Memory B cell (primary cell): ENCODE data around the gene LARP1B.
"Not testable (repeated sequence)": the region's sequence is repeated elsewhere in the genome, so short reads cannot be mapped to it uniquely, and the experiment has no call there.

Source experiments
- ATAC-seq: fragments of 150-1000 bp; cut with Tn5 transposase; 2 replicates; pipeline ENCODE4 v1.10.0; 2021; ENCODE audit warnings: low read depth, mild to moderate bottlenecking, moderate library complexity
- DNase-seq, 2 donors: peaks; one replicate each; pipeline ENCODE4 v3.0.0; 2022; ENCODE audit warnings: low spot score in 2 of 2
- H3K27ac Mint-ChIP-seq: one replicate; pipeline ENCODE4 v1.8.0; 2022; ENCODE audit warnings: mild to moderate bottlenecking, moderate library complexity, mixed read lengths
- H3K27me3 Mint-ChIP-seq: one replicate; pipeline ENCODE4 v1.8.0; 2022; ENCODE audit warnings: mixed read lengths
- H3K36me3 Mint-ChIP-seq: one replicate; pipeline ENCODE4 v1.8.0; 2022; ENCODE audit warnings: mild to moderate bottlenecking, mixed read lengths
- H3K4me1 Mint-ChIP-seq: one replicate; pipeline ENCODE4 v1.8.0; 2022; ENCODE audit warnings: mixed read lengths
- H3K4me3 Mint-ChIP-seq: one replicate; pipeline ENCODE4 v1.8.0; 2022; ENCODE audit warnings: mild to moderate bottlenecking, moderate library complexity, mixed read lengths
- H3K9me3 Mint-ChIP-seq: one replicate; pipeline ENCODE4 v1.8.0; 2022; ENCODE audit warnings: mixed read lengths

The LARP1B gene

DNA sequence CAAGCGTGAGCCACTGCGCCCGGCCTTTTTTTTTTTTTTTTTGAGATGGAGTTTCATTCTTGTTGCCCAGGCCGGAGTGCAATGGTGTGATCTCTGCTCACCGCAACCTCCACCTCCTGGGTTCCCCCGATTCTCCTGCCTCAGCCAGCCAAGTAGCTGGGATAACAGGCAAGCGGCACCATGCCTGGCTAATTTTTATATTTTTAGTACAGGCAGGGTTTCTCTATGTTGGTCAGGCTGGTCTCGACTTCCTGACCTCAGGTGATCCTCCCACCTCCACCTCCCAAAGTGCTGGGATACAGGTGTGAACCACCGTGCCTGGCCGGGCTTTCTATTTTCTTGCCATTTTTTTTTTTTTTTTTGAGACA is 5.3 kb downstream of the LARP1B start:
- not testable (repeated sequence) for H3K4me3 Mint-ChIP-seq, ATAC-seq, H3K4me1 Mint-ChIP-seq, H3K27me3 Mint-ChIP-seq, H3K27ac Mint-ChIP-seq, H3K9me3 Mint-ChIP-seq, H3K36me3 Mint-ChIP-seq, DNase-seq

DNA sequence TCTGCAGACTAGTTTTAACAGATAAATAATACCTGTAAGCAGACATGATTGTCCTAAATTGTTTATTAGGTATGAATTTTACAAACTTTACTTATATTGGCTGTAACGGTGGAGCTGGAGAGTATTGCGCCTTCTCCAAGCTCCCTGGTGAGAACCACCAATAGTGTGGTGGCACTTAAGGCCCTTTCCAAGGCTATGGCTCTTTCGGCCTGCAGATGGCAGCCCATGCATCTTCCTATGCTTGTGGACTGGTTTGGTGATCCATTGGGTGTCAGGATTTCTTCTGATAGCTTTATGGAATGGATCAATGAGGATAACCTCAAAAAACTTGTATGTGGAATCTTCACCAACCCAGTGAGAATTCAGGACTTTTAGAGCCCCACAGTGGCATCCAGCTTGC is 7.8 kb downstream of the LARP1B start:
- Mint-ChIP-seq H3K4me1 (no peaks in the 10 kb centered on the region), H3K27ac (no peak overlapping the region), H3K36me3 (no peaks in the 10 kb centered on the region), H3K27me3 (no peaks in the 10 kb centered on the region), H3K9me3 (no peaks in the 10 kb centered on the region), H3K4me3 (no peak overlapping the region)
- ATAC-seq: no peak
- no peak for DNase-seq

DNA sequence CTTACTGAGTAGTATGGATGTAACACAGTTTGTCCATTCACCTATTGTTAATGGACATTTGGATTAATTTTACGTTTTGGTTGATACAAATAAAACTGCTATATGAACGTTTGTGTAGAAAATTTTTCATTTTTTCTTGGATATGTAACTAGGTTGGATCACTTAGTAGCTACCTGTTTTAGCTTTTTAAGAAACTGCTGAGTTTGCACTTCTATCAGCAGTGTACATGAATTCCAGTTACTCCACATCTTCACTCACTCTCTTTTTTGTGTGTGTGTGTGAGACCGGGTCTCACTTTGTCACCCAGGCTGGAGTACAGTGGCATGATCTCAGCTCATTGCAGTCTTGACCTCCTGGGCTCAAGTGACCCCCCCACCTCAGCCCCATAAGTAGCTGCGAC is 15.4 kb downstream of the LARP1B start:
- H3K27me3 Mint-ChIP-seq: no peaks in the 10 kb centered on the region
- H3K27ac Mint-ChIP-seq: no peak overlapping the region
- H3K4me1 Mint-ChIP-seq: no peaks in the 10 kb centered on the region
- H3K4me3 Mint-ChIP-seq: no peak overlapping the region
- ATAC-seq: no peak
- DNase-seq: no peak
- H3K9me3 Mint-ChIP-seq: no peaks in the 10 kb centered on the region
- peaks cover 13% of the 10 kb centered on the region for H3K36me3 Mint-ChIP-seq

DNA sequence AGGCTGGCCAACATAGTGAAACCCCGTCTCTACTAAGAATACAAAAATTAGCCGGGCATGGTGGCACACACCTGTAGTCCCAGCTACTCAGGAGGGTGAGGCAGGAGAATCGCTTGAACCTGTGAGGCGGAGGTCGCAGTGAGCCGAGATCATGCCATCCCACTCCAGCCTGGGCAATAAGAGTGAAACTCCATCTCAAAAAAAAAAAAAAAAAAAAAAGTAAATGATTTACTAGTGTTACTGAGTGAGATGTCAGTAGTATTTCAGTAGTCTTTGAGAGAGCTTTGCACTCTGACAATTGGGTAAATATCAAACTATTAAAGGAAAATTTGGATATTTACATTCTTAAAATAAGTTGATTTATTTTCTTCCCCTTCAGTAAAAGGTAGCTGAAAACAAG is 34.2 kb downstream of the LARP1B start:
- DNase-seq, H3K27me3 Mint-ChIP-seq, H3K4me3 Mint-ChIP-seq, H3K27ac Mint-ChIP-seq, ATAC-seq, H3K4me1 Mint-ChIP-seq, H3K9me3 Mint-ChIP-seq: not testable (repeated sequence)
- H3K36me3 Mint-ChIP-seq: peaks cover 14% of the 10 kb centered on the region

DNA sequence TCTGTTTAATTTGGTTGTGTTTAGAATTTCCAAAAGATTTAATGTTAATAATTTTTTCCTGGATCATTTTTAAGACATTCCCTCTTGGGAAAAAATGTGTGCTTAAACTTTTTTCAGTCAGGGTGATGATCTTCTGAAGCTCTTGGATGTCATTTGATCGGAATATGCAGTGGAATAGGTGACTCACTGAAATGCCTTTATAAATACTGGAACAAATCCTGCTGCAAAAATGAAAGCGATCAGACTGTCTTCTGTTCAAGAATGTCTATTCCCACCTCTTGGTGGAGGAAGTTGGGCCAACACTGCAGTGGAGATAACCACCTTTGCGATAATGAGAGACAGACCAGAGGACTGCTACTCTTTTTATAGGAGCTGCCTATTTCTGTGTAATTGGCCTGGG is 46.7 kb downstream of the LARP1B start:
- Mint-ChIP-seq H3K4me1 (no peaks in the 10 kb centered on the region), H3K27me3 (no peaks in the 10 kb centered on the region), H3K4me3 (no peak overlapping the region), H3K36me3 (peaks cover 7% of the 10 kb centered on the region), H3K27ac (no peak overlapping the region), H3K9me3 (no peaks in the 10 kb centered on the region)
- ATAC-seq (no peak), DNase-seq (no peak)

DNA sequence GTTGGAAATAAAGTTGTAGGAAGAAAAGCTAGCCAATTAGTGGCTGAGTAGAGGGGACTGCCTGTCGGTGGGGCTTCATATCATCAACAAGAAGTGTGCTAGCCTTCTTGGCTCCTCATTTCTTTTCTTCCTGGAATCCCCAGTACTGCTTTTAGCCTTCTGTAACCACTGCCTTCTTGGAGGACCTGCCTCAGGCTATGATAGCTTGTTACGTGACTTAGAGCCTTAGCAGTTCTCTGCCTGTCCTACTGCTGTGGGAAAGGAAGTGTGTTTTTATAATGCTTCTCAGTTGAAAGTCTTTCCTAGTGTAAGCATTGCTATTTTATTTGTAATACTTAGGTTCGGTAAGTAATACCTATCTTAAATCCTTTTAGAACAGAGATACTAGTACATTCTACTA is 61.9 kb downstream of the LARP1B start:
- H3K27ac Mint-ChIP-seq: no peak overlapping the region
- no peaks in the 10 kb centered on the region for H3K9me3 Mint-ChIP-seq
- peaks cover 11% of the 10 kb centered on the region for H3K36me3 Mint-ChIP-seq
- DNase-seq: no peak
- ATAC-seq: no peak
- no peaks in the 10 kb centered on the region for H3K4me1 Mint-ChIP-seq
- H3K27me3 Mint-ChIP-seq: no peaks in the 10 kb centered on the region
- no peak overlapping the region for H3K4me3 Mint-ChIP-seq

DNA sequence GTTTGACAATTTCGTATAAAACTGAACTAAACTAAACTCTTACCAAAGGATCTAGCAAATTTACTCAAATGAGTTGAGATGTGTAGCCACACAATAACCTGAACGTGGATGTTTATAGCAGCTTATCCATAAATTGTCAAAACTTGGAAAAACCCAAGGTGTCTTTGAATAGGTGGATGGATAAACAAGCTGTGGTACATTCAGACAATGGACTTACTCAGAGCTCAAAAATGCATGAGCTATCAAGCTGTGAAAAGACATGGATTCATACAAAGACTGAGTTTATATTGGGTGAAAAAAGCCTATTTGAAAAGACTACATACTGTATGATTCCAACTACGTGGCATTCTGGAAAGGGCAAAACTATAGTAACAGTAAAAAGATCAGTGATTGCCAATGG is 69.5 kb downstream of the LARP1B start:
- H3K27ac Mint-ChIP-seq: no peak overlapping the region
- H3K4me3 Mint-ChIP-seq: no peak overlapping the region
- ATAC-seq: no peak
- peaks cover 7% of the 10 kb centered on the region for H3K36me3 Mint-ChIP-seq
- DNase-seq: no peak
- no peaks in the 10 kb centered on the region for H3K4me1 Mint-ChIP-seq
- peaks cover 5% of the 10 kb centered on the region for H3K9me3 Mint-ChIP-seq
- H3K27me3 Mint-ChIP-seq: no peaks in the 10 kb centered on the region

DNA sequence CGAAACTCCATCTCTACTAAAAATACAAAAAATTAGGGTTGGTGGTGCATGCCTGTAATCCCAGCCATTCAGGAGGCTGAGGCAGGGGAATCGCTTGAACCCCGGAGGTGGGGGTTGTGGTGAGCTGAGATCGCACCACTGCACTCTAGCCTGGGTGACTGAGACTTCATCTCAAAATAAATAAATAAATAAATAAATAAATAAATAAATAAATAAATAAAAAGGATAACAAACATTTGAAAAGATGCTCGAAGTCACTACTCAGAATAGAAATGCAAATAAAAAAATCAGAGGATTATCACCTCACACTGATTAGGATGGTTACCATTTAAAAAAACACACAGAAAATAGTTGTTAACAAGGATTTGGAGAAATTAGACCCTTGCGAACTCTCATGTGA is 73.8 kb downstream of the LARP1B start:
- peaks cover 5% of the 10 kb centered on the region for H3K9me3 Mint-ChIP-seq

DNA sequence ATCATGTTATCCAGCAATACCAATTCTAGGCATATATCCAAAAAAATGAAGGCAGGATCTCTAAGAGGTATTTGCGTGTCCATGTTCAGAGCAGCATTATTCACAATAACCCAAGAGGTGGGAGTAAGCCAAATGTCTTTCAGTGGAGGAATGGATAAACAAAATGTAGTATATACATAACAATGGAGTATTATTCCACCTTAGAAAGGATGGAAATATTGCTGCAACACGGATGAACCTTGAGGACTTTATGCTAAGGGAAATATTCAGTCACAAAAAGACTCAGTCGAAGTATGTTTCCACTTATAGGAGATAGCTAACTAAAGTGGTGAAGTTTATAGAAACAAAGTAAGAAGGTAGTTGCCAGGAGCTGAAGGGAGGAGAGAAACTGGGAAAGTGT is 74.3 kb downstream of the LARP1B start:
- Mint-ChIP-seq H3K4me3 (no peak overlapping the region), H3K27me3 (no peaks in the 10 kb centered on the region), H3K27ac (no peak overlapping the region), H3K4me1 (no peaks in the 10 kb centered on the region), H3K36me3 (peaks cover 6% of the 10 kb centered on the region), H3K9me3 (peaks cover 5% of the 10 kb centered on the region)
- no peak for DNase-seq
- ATAC-seq: no peak

More for the DNA sequence above, 73.8 kb downstream of the LARP1B start:
- H3K4me1 Mint-ChIP-seq: no peaks in the 10 kb centered on the region
- no peak overlapping the region for H3K27ac Mint-ChIP-seq
- no peaks in the 10 kb centered on the region for H3K27me3 Mint-ChIP-seq
- H3K36me3 Mint-ChIP-seq: peaks cover 6% of the 10 kb centered on the region
- ATAC-seq (no peak), DNase-seq (no peak)
- no peak overlapping the region for H3K4me3 Mint-ChIP-seq

DNA sequence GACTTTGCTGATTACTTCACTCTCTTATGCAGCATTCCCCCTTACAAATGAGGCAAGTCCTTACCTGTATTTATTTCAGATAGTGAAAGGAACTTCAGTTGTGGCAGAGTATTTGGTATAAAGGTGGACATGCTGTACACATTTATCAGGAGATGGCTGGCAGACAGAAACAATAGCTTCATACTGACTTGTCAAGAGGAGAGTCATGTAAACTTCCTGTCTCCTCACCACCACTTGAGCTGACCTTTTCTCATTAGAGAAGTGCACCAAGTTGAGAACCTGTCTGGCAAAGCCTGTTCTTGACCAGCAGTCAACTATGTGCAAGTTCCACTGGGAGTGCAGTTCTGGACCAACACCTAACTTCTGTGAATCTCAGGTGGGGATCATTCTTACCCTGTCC is 80.8 kb downstream of the LARP1B start:
- ATAC-seq: no peak
- DNase-seq: no peak
- Mint-ChIP-seq H3K4me1 (no peaks in the 10 kb centered on the region), H3K9me3 (peaks cover 6% of the 10 kb centered on the region), H3K27me3 (no peaks in the 10 kb centered on the region), H3K27ac (no peak overlapping the region), H3K4me3 (no peak overlapping the region), H3K36me3 (peaks cover 14% of the 10 kb centered on the region)

DNA sequence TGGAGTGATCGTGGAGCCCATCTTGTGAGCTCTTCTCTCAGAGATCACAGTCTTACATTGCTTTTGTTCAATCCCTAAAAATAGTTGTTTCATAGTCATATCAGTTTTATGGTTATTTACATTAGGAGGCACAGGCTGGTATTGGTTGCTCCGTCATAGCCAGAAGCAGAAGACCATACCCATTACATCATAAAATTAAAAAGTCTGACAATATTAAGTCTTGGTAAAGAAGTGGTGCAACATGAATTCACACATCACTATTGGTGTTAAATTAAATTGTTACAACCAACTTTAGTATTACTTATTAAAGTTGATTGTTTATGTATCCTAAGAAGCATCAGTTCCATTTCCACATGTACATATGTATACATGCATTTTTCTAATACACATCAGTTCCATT is 84.6 kb downstream of the LARP1B start:
- Mint-ChIP-seq H3K4me3 (no peak overlapping the region), H3K36me3 (peaks cover 14% of the 10 kb centered on the region), H3K27me3 (no peaks in the 10 kb centered on the region), H3K27ac (no peak overlapping the region), H3K9me3 (peaks cover 6% of the 10 kb centered on the region), H3K4me1 (no peaks in the 10 kb centered on the region)
- ATAC-seq (no peak), DNase-seq (no peak)

DNA sequence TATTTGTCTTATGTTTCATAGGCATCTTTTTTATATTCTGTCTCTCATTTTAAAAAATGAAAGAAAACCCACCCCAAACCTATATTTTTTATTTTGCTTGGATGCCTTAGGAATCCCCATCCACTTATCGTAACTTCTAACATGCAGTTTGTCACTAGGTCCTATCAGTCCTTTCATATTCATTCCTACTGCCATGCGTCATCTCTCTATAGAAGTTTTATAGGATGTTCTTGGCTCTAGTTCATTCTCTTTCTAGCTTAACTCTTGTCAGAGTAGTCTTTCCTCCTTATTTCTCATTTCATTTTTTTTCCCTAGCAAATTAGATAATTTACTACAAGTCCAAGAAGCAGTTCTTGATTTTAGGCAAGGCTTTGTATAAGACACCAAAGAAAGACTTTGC is 92.7 kb downstream of the LARP1B start:
- Mint-ChIP-seq H3K36me3 (peaks cover 8% of the 10 kb centered on the region), H3K4me1 (no peaks in the 10 kb centered on the region), H3K9me3 (peaks cover 6% of the 10 kb centered on the region), H3K27ac (no peak overlapping the region), H3K4me3 (no peak overlapping the region), H3K27me3 (no peaks in the 10 kb centered on the region)
- DNase-seq: no peak
- no peak for ATAC-seq

DNA sequence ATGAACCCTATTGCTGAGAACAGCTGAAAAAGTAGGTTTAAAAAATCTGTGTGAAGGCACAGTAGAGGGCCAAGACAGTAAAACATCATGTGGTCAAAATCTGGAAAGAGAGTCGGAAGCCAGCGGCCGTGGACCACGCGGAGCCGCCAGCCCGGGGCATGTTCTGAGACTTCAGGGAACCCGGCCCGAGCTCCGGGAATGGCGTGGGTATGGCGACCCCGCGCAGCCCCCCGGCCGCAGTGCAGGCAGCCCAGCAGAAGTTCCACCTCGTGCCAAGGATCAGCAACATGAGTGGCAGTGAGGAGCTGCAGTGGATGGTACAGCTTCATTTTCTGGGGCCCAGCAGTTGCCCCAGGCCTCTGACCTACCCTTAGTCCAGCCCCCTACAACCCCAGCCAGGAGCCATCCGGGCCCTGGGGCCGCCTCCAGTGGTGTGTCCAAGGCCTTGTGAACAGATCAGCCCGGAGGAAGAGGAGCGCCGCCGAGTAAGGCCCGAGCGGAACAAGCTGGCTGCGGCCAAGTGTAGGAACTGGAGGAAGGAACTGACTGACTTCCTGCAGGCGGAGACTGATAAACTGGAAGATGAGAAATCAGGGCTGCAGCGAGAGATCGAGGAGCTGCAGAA is 94.2 kb downstream of the LARP1B start:
- H3K27ac Mint-ChIP-seq: no peak overlapping the region
- peaks cover 6% of the 10 kb centered on the region for H3K9me3 Mint-ChIP-seq
- H3K27me3 Mint-ChIP-seq: no peaks in the 10 kb centered on the region
- DNase-seq: no peak
- no peak for ATAC-seq
- no peaks in the 10 kb centered on the region for H3K4me1 Mint-ChIP-seq
- peaks cover 8% of the 10 kb centered on the region for H3K36me3 Mint-ChIP-seq
- no peak overlapping the region for H3K4me3 Mint-ChIP-seq

DNA sequence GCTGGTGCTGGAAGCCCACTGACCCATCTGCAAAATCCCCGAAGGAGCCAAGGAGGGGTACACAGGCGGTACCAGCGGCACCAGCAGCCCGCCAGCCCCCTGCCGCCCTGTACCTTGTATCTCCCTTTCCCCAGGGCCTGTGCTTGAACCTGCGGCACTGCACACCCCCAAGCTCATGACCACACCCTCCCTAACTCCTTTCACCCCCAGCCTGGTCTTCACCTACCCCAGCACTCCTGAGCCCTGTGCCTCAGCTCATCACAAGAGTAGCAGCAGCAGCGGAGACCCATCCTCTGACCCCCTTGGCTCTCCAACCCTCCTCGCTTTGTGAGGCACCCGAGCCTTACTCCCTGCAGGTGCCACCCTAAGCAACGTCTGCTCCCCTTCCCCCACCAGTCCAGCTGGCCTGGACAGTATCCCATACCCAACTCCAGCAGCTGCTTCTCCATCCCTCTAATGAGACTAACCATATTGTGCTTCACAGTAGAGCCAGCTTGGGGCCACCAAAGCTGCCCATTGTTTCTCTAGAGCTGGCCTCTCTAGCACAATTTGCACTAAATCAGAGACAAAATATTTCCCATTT is 94.9 kb downstream of the LARP1B start:
- Mint-ChIP-seq H3K27me3 (no peaks in the 10 kb centered on the region), H3K36me3 (peaks cover 8% of the 10 kb centered on the region), H3K4me1 (no peaks in the 10 kb centered on the region), H3K9me3 (peaks cover 6% of the 10 kb centered on the region), H3K4me3 (no peak overlapping the region), H3K27ac (no peak overlapping the region)
- DNase-seq (no peak), ATAC-seq (no peak)

DNA sequence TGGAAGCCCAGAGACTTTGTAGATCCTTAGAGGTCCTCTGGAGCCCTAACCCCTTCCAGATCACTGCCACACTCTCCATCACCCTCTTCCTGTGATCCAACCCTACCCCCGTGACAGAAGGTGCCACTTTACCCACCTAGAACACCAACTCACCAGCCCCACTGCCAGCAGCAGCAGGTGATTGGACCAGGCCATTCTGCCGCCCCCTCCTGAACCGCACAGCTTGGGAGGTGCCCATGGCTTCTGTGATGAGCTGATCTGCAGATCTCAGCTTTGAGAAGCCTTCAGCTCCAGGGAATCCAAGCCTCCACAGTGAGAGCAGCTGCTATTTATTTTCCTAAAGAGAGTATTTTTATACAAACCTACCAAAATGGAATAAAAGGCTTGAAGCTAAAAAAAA is 95.4 kb downstream of the LARP1B start:
- not testable (repeated sequence) for DNase-seq, H3K4me1 Mint-ChIP-seq, ATAC-seq, H3K4me3 Mint-ChIP-seq, H3K27me3 Mint-ChIP-seq, H3K36me3 Mint-ChIP-seq, H3K27ac Mint-ChIP-seq, H3K9me3 Mint-ChIP-seq
